Right atrium auricular region (tissue), 2 donors: ENCODE data around the gene SP110. TPM values are rescaled to one million over a fixed set of nuclear protein-coding genes. Genes with fewer than 3 reads are reported as not detected.

Experiments
- DNase-seq: peaks from one replicate; pipeline ENCODE4 v3.0.0-alpha.2; 2019; ENCODE audit warnings: low spot score
- H3K27ac ChIP-seq, 2 donors: fragments of 200-600 bp; sonication (generic); 1 replicate in 1 of 2; 2 replicates in 1 of 2; pipeline ENCODE4 v1.5.1; 2016 to 2019
- H3K27me3 ChIP-seq, 2 donors: fragments of 200-600 bp; sonication (generic); one replicate each; pipeline versions ENCODE4 v1.5.1 to v1.6.0; 2017 to 2019
- H3K36me3 ChIP-seq: fragments of 200-600 bp; sonication (generic); one replicate; pipeline ENCODE4 v1.5.1; 2016
- H3K4me1 ChIP-seq, 2 donors: fragments of 200-600 bp; sonication (generic); one replicate each; pipeline versions ENCODE4 v1.5.1 to v1.6.0; 2017 to 2019
- H3K4me3 ChIP-seq, 2 donors: fragments of 200-600 bp; sonication (generic); 1 replicate in 1 of 2; 2 replicates in 1 of 2; pipeline ENCODE4 v1.5.1; 2017 to 2019; ENCODE audit warnings: mild to moderate bottlenecking in 1 of 2, moderate library complexity in 1 of 2
- H3K9me3 ChIP-seq, 2 donors: fragments of 200-600 bp; sonication (generic); one replicate each; pipeline ENCODE4 v1.5.1; 2019
- CTCF ChIP-seq, 2 donors: fragments of 200-600 bp; sonication (generic); IDR thresholded peaks; one replicate each; pipeline ENCODE4 v1.5.1; 2019; ENCODE audit warnings: antibody characterized with exemption in 2 of 2
- total RNA-seq, 2 donors: library from RNA; depleted of rRNA; stranded (reverse); fragments of >200 nt; gene quantifications; one replicate each; pipeline ENCODE4 v1.1.0, GENCODE V29; 2016

Gene SP110
- total RNA-seq, 2 donors from 2014 or later: 7.5 to 10.3 TPM

- no peaks in the 10 kb centered on the region for H3K9me3 ChIP-seq
- no peak overlapping the region for H3K27ac ChIP-seq
- DNase-seq: no peak
- no peak overlapping the region for H3K4me3 ChIP-seq
- no peaks in the 10 kb centered on the region for H3K27me3 ChIP-seq
- H3K36me3 ChIP-seq: no peaks in the 10 kb centered on the region
- TF ChIP-seq CTCF (IDR thresholded peaks at IDR 0.05): no peak
- H3K4me1 ChIP-seq: no peaks in the 10 kb centered on the region
These were observed 62.7 kb downstream of the SP110 start for GRCh38 chr2:230156782-230157699.

- H3K27ac ChIP-seq: no peak overlapping the region
- no peaks in the 10 kb centered on the region for H3K36me3 ChIP-seq
- TF ChIP-seq CTCF (IDR thresholded peaks at IDR 0.05): no peak
- no peaks in the 10 kb centered on the region for H3K27me3 ChIP-seq
- DNase-seq: peak; percentile 16
- no peaks in the 10 kb centered on the region for H3K9me3 ChIP-seq
- no peak overlapping the region for H3K4me3 ChIP-seq
- no peaks in the 10 kb centered on the region for H3K4me1 ChIP-seq
These were observed 64.4 kb downstream of the SP110 start for GRCh38 chr2:230155359-230155758.

- Histone ChIP-seq H3K27ac (no peak overlapping the region), H3K36me3 (no peaks in the 10 kb centered on the region), H3K4me3 (no peak overlapping the region), H3K27me3 (no peaks in the 10 kb centered on the region), H3K4me1 (no peaks in the 10 kb centered on the region), H3K9me3 (no peaks in the 10 kb centered on the region)
- no peak for TF ChIP-seq CTCF (IDR thresholded peaks at IDR 0.05)
- DNase-seq: peak; percentile 23
These were observed 66.3 kb downstream of the SP110 start for GRCh38 chr2:230153390-230153976.

- no peak for TF ChIP-seq CTCF (IDR thresholded peaks at IDR 0.05)
- Histone ChIP-seq H3K4me1 (no peaks in the 10 kb centered on the region), H3K4me3 (no peak overlapping the region), H3K27ac (no peak overlapping the region), H3K9me3 (no peaks in the 10 kb centered on the region), H3K27me3 (no peaks in the 10 kb centered on the region), H3K36me3 (no peaks in the 10 kb centered on the region)
- no peak for DNase-seq
These were observed 67.5 kb downstream of the SP110 start for GRCh38 chr2:230152334-230152733.

GRCh38 chr2:230144355-230144754 lies 75.4 kb downstream of the SP110 start:
- Histone ChIP-seq H3K36me3 (no peaks in the 10 kb centered on the region), H3K4me3 (no peak overlapping the region), H3K4me1 (no peaks in the 10 kb centered on the region), H3K27ac (no peak overlapping the region), H3K27me3 (no peaks in the 10 kb centered on the region), H3K9me3 (no peaks in the 10 kb centered on the region)
- TF ChIP-seq CTCF (IDR thresholded peaks at IDR 0.05): no peak
- DNase-seq: no peak
